Adrenal gland (tissue), 5 donors: ENCODE data around the gene STX19.

Experiments
- POLR2A ChIP-seq, 2 donors: fragments of 450-650 bp; IDR thresholded peaks; one replicate each; pipeline ENCODE4 v1.6.1; 2017; ENCODE audit warnings: antibody characterized with exemption in 2 of 2, mild to moderate bottlenecking in 2 of 2, moderate library complexity in 1 of 2
- TF ChIP-seq, protein P1 (sequence below), 6 experiments: fragments of 450-650 bp in 4 of 6; fragments of 200-600 bp in 2 of 6; sonication (generic) in 1 of 6; IDR thresholded peaks; 1 replicate in 5 of 6; 2 replicates in 1 of 6; pipeline versions ENCODE4 v1.5.1 to v1.8.0; 2016 to 2021; ENCODE audit warnings: antibody characterized with exemption in 6 of 6, mild to moderate bottlenecking in 2 of 6, moderate library complexity in 1 of 6
- donor health status: DM: no; HTN: no; CAD: no.

DNA sequence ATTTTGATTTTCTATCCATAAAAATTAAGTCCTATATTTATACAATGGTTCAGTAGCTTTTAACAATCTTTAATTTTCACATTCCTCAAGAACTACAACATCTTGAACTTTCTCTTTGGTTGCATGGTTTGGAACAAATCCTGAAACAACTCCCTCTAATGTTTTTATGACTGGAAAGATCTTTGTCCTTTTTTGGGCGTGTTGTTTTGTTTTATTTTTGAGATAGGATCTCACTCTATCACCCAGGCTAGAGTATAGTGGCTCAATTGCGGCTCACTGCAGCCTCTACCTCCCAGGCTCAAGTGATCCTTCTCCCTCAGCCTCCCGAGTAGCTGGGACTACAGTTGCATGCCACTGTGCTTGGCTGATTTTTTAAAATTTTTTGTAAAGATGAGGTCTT lies 4.0 kb downstream of the STX19 start:
- TF ChIP-seq, protein P1, sequence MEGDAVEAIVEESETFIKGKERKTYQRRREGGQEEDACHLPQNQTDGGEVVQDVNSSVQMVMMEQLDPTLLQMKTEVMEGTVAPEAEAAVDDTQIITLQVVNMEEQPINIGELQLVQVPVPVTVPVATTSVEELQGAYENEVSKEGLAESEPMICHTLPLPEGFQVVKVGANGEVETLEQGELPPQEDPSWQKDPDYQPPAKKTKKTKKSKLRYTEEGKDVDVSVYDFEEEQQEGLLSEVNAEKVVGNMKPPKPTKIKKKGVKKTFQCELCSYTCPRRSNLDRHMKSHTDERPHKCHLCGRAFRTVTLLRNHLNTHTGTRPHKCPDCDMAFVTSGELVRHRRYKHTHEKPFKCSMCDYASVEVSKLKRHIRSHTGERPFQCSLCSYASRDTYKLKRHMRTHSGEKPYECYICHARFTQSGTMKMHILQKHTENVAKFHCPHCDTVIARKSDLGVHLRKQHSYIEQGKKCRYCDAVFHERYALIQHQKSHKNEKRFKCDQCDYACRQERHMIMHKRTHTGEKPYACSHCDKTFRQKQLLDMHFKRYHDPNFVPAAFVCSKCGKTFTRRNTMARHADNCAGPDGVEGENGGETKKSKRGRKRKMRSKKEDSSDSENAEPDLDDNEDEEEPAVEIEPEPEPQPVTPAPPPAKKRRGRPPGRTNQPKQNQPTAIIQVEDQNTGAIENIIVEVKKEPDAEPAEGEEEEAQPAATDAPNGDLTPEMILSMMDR (IDR thresholded peaks at IDR 0.05), result no peak
- TF ChIP-seq POLR2A (IDR thresholded peaks at IDR 0.05), result no peak
